ENCODE data around the gene TMEM54.

The TMEM54 gene

DNA sequence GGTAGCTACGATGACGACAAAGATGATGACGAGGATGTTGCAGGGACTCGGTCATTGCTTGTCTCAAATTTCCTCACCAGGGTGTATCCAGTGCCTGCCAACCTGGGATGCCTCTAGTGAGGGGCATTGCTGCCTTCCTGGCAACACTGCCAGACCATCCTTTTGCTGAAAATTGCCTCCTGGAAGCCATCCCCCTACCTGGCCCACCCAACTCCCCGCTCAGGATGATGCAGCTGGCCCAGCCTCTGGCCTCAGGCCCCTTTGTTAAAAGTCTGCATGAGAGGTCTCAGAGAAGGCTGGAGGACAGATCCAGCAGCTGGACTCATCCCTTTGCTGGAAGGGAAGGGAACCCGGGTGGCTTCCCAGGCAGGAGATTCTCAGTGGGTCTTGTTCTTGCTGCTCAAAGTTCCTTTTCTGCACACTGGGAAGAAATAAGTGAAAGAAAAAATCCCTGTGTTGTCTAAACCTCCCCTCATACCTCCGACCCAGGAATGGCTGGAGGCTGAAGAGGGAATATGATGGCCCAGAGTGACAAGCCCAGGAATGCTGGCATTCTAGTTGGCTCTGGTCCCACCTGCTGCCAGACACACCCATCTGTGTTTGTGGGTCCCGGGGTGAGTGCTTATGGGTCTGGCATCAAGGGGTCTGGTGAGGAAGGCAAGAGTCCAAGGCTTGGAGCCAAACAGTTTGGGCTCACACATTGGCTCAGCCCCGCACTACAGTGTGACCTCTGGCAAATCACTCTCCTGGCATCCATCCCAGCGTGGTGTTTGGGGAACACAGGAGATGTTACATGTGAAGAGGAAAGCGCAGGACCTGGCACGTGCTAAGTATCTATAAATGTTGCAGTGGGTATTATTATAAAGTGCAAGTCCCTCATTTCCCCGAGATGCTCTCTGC lies 23.7 kb downstream of the TMEM54 start:
- DNase-seq: no peak

DNA sequence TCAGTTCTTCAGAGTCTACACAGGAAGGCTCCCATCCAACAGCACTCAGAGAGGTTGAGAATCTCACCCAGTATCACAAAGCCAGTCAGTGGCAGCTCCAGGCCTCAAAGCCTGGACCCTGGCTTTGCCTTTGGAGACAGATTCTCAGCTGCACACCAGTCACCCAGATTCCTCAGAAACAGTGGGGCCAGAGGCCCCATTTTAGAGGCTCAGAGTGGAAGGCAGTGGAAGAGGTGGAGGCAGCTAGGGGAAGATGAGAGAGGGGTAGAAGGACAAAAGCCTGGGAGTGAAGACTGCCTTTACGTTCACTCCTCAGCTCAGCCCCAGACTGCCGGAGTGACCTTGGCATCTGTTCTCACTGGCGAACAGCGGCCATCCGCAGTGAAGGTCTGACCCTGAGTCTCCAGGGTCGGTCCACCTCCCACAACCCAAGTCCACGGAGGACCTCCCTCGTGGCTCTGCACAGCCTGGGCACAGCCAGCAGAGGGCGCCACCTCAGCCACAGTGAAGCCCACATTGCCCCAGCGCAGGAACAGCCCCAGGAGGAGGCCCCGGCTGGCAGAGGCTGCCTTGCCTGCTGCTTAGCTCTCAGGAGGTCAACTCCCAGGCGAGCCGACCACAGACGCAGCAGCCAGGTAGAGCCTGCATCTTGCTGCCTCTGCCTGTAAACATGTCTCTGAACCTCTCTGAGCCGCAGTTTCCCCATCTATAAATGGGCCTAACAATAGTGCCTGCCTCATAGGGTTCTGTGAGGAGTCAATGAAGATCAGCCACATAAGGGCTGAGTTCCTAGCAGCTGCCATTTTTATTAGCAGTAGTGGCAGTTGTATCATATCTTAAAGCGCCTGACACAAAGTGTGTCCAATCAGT lies 24.6 kb downstream of the TMEM54 start:
- no peak for DNase-seq

DNA sequence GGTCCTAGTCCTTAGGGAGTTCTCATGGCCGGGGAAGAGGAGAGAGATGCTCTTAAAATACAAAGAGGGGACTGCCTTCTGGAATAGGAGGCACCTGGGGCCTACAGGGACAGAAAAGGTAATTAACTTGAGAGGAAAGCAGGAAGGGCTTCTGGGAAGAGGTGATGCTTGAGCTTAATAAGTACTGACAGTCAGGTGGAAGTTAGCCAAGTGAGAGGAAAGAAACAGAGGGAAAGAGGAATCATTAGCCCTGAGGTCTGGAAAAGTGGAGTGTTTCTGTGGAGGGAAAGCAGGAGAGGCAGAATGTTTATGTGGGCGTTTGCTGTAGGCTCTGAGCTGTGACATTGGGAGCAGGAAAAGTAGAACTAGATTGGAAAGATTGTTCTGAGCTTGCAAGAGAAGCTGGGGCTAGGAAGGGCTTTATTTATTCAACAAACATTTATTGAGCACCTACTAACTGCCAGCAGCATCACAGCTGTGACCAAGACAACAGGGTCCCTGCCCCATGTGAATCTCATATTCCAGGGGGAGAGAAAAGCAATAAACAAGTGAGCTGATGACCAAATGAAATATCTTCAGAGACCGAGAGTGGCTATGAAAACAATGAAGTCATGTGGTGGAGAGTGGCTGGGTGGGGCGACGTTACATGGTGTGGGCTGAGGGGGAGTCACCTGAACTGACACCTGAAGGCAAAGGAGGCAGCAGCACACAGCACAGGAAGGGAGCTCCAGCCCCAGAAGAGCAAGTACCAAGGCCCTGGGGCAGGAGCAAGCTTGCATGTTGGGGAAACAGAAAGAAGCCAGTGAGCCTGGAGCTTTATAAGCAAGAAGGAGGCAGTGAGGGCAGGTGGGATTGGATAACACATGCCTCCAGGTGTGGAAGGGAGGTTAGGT lies 26.1 kb downstream of the TMEM54 start:
- no peak for DNase-seq

DNA sequence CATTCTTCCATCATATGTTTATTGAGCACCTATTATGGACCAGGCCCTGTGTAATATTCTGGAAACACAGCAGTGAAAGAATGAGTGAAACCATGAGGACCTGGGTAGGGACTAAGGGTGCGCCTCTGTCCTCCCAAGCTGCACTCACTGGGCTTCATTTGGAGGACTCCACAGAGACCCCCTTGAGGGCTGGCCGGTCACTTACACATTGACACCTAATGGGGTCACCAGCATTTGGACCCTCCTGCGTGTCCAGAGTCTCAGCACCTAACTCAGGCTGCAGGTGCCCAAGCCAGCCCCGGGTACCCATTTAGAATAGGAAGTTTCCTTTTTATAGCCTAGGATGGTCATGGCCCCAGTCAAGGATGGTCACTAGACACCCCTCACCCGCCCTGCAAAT lies 27.7 kb downstream of the TMEM54 start:
- no peak for DNase-seq

DNA sequence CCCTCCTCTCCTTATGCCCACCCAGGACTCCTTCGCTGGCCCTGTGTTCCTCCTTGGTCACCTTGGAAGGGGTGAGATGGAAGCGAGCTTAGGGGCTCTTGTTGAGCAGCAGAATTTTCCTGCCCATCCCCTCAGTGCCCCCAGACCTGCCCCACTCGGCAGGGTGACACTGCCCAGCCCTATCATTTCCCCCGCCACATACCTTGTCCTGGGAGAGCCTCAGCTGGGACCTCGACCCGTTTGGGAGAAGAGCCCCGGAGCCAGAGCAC lies 29.1 kb downstream of the TMEM54 start:
- no peak for DNase-seq

DNA sequence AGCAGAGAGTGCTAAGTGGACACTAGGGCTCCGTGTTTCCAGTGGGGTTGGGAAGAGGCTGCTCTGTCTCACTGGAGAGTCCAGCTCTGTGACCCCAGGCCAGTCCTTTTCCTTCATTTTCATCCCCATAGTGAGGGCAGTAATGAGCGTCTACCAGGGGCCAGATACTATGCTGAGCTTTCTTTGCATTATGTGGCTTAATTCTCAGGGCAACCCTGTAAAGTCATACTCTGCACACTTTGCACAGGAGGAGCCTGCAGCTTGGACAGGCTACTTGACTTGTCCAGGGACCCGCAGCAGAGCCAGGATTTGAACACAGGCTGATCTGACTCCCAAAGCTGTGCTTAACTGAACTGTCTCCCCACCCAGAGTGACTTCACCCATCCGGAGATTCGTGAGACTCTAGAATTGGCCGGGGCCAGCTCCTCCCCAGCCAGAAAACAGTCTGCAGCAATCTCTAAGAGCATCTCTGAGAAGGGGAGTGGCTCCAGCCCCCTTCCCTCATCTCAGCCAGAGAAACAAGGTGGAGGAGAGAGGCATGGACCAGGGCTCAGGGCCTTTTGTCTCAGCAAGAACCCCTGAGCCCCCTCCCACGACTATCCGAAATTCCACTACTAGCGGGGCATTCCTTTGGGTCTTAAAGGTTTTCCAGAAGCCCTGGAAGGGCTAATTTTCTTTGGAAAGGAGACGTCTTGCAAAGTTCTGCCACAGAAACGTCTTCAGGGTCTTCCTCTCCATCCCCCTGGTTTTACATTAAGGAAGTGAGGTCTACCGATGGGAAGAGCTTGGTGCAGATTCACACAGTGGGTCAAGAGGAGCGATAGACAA lies 29.6 kb downstream of the TMEM54 start:
- no peak for DNase-seq

DNA sequence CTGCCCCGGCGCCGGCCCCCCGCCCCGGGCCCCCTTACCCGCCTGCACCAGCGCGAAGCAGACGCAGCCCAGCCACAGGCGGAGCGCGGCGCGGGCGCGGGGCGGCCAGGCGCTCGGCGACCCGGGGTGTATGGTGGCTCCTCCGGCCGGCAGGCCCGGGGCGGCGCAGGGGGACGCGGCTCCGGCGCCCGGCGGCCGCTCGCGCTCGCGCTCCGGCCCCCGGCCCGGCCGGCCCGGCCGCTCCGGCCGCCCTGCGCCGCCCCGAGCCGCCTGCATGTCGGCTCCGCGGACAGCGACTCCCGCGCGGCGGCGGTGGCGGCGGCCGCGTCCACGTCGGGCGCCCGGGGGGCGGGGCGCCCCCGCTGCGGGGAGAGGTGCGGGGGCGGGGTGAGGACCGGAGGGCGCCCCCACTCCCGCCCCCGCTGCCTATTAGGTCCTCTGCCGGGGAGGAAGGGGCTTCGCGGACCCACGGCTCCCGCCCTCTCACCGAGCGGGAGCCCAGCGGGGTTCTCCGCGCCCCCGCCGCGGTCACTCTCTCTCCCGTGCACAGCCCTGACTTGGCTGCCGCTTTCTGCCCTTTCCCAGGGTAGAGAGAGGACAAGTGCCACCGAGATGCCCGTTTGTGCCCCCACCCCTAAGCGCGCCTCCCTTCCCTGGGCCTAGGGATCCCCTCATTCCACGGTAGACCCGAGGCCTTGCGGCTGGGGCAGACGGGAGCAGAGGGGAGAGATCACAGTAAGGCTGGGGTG lies 30.4 kb downstream of the TMEM54 start, which contains the start of gene FNDC5:
TSS of gene FNDC5 (minus strand) at position 298 of the 749 bp plus-strand sequence.
- DNase-seq: no peak

DNA sequence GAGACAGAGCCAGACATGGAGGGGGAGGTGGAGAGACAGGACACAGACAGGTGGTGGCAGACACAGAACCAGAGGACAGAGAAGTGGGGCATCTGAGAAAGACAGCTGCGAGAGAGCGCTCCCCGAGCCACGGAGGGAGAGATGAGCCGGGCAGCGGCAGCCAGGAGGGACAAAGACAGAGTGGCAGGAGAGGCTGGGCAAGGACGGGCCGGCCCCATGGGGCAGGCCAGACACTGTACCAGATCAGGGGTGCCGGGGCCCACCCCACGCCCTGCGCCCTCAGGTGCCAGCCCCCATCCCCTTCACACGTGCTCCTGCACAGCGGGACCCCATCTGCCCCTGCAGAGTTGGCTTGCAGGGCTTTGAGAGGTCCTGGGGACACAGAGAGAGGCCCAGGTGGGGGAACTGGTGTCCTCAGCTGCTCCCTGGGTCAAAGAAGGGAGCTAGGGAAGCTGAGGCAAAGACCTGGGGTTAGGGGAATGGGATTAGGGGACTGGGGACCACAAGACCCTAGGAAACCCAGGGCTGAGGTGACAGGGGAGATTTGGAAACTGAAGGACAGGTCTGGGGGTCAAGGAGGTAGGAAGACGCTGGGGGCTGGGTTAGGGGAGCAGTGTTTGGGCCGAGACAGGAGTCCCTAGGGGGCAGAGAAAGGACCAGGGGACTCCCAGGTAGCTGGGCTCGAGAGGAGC lies 31.1 kb downstream of the TMEM54 start:
- DNase-seq: no peak

DNA sequence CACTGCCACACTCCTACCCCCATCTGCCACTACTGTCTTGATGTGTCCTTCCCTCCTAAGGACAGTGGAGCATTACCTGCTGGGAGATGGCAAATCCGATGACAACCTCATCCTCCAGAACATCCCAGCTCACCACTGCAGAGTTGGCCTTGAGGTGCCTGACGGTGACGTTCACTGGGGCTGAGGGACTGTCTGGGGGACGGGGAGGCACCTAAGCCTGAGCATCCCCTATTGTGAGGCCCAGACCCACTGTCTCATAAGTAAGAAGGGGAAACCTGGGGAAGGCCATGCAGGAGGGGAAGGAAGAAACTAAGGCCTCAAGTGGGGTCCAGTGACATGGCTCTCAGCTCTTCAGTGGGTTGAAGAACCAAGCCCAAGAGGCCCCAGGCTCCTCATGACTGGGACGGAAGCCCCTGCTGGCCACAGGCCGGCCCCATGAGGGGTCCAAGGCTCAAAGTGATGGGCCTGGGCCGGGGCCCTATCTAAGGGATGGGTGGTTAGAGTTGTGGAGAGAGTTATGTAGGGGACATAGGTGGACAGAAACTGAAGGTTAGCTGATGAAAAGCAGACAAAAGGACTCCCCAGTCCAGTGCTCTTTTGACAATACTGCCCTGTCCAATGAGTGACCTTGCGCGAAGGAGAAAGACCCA lies 32.3 kb downstream of the TMEM54 start:
- no peak for DNase-seq

DNA sequence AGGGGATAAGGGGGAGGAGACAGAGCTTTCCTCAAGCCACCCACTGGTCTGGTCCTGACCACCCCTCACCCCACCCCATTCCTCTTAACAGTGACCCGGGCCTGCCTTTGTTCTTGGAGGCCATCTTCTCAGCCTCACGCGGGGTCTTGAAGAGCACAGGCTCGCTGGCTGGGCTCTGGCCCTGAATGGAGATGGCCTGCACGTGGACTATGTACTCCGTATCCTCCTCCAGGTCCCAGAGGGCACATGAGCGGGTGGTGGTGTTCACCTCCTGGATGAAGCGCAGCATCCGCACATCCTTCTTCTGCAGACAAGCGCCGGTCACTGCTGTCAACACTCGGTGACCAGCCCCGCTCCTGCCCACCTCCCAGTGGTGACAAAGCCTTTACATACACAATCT lies 33.1 kb downstream of the TMEM54 start:
- no peak for DNase-seq

DNA sequence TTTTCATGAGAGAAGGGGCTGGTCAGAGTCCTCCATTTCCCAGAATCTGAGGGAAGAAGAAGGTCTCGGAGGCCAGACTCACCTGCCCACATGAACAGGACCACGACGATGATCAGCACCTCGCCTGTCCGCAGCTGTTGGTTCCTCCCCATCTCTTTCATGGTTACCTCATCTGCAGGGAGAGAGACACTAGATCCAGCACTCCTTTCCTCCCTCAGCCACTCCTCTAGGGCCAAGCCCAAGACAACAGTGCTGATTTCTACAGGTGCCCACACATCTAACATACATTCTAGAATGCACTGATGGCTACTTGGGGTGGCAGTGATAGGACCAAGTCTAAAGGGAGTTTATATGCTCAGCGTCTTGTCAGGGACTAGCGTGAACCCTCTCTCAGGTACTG lies 33.5 kb downstream of the TMEM54 start:
- no peak for DNase-seq

DNA sequence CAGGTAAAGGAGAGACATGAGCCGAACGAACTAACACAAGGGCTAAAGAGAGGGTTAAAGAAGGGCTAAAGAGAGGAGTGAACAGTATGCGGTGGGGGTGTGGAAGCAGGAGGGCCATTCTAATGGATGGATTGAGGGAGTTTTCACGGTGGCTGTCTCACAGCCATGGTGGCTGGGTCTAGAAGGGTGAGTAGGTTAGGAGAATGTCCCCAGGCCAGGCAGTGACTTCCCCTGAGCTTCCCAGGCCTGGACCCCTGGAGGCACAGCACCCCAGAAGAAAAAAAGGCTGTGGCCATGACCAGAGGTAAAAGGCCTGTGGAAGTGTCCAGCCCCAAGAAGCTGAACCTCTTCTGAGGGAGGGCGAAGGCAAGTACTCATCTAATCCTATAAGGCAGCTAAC lies 34.0 kb downstream of the TMEM54 start:
- no peak for DNase-seq

DNA sequence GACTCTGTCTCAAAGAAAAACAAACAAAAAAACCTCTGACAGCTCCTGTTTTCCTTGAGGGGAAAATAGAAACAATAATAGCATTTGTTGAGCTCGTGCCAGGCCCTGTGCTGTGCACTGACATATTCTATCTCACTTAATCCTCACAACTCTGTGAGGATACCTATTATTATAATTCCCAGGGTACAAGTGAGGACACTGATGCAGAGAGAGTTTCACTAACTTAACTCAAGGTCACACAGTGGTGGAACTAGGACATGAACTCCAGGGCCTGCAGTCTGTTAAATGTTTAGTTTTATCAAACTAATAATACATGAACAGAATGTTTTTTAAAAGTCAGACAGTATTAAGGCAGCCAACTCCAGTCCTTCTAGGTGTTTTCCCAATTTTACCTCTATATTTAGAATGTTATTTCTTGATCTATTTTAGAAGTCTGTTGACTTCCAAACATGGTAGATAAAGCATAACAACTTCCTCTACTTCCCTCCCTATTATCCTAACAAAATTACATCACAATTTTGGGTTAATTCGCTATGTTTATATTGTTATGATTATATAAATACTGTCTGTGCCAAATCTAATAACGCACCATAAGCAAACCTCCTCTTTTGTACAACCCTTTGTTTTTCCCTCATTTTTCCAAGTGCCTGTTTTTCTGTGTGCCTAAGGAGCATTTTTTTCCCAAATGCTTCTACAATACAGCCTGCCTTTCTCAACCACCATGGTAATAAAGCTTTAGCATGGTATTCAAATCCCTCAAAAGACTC lies 35.4 kb downstream of the TMEM54 start:
- no peak for DNase-seq

DNA sequence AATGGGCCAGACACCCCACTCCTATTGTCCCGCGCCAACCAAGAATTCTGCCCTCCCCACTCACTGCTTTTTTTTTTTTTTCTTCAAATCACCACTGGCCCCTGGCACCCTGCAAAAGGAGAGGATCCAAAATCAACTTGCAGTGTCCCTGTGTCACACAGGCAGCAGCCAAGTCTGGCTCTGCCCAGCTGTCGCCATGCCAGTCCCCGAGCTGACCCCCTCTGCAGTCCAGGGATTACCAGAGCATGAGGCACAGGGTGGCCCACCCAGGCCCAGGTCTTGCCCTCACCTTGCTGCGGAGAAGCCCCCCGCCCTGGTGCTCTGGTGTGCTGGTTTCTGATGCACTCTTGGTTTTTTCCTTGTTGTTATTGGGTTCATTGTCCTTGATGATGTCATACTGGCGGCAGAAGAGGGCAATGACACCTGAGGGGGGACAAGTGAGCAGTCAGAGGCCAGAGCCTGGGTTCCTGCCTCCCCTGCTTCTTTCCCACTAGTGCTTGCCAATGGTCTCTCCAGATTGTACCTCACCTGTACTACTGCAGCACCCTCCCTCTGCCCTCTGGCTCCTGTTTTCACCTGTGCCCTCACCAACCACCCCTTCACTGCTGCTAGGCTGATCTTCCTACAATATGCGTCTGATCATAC lies 36.7 kb downstream of the TMEM54 start:
- DNase-seq: no peak

DNA sequence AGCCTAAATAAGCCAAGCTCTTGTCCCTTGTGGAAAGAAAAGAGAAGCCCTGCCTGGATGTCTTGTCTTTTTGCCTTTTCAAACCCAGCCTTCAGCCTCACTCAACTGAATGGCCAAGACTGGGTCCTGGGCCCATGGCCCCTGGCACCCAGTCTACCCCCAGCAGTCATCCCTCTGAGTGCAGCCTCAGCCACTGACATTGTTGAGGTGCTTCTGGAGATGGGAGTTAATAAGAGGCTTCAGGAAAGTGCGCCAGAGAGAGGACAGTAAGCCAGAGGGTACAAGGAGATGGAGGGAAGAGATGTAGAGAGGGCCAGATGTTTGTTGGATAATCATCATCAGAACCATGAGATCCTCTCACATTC lies 37.3 kb downstream of the TMEM54 start:
- no peak for DNase-seq

DNA sequence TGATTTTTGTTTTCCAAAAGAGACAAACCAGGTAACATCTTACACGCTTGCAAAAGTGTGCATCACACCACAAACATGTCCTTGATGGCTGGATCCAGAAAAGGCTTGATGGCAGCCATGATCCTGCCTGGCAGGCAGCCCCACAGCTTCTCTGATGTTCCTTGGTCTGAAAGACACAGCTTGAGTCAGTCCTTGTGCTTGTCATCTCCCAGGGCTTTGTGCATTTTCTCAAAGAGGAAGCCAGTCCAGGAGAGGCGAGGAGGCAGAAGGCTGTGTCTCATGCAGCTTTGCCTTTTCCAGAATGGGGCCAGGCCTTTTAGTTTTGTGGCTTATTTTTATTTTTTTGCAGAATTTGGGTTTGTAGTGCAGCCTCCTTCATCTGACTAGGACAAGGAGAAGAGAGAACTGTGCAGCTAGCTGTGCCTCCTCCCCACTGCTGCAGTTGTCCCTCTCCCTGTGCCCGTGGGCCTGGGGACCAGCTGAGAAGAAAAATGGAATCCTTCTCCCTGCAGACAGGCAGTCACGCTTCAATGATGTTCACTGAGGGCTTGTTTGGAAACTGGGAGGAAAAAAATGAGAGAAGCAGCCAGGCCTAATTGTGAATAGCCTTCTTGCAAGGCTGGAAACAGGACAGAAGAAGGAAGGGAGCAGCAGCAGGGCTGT lies 37.8 kb downstream of the TMEM54 start:
- no peak for DNase-seq

DNA sequence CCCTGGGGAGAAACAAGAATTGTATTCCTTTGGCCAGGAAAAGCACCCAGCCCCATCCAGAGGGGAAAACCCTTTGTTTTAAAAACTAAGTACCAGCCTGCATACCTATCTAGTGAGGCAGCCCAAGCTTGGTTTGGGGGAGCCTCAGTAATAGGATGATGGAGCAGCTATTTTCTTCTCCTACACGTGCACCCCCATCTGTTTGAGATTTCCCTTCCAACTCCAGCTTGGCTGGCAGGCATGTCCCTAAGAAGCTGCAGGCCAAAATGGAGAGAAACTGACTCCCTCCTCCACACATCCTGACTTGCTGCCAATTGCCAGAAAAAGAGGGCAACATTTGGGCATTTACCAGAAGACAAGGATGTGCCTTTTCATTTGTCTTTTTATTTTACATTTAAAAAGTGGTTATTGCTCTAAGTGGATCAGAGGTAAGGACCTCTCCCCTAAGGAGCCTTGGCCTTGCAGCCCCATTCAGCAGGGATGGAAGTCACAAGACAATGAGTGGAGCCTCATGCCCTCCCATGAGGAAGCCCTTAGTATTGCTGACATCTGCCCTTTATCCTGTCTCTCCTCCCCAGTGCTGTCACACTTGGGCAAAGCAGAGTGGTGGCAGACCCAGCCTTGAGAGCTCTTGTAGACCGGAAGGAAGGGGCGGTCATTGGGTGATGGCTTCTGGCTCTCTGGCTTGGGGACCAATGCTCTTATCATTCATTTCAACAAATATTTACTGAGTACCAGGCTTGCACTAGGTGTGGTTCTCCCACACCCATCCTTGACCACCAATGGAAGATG lies 39.1 kb downstream of the TMEM54 start:
- no peak for DNase-seq

DNA sequence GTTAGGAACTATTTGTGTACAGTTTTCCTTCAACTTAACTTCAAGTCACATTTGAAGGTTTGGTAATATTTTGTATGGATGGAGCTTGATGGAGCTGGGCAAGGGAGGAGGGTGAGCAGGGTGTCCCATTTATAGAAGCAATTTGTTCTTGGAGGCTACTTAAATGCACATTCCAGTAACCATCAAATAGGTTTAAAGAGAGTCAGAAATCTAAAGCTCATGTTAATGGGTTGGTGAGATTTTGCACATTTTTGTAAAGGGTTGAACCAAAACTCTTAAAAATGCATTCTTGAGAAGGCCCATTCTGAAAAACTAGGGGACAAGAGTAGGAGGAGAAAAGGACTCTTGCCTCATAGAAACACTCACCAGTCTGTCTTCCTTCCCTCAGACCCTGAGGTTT lies 40.6 kb downstream of the TMEM54 start:
- DNase-seq: no peak

All from GOT3 (cell line).